Testis (tissue), 2 donors: ENCODE data around the gene EIF3K.

Experiments used
- CTCF ChIP-seq, 3 experiments: fragments of 450-650 bp in 2 of 3; fragments of 200-600 bp in 1 of 3; sonication (generic) in 1 of 3; IDR thresholded peaks; one replicate each; pipeline ENCODE4 v1.5.1; 2016 to 2019; ENCODE audit warnings: antibody characterized with exemption in 3 of 3, mild to moderate bottlenecking in 2 of 3, moderate library complexity in 1 of 3
- POLR2A ChIP-seq: fragments of 450-650 bp; IDR thresholded peaks from one replicate; pipeline ENCODE4 v1.6.1; 2017; ENCODE audit warnings: antibody characterized with exemption, mild to moderate bottlenecking, moderate library complexity

- TF ChIP-seq CTCF (IDR thresholded peaks at IDR 0.05), result no peak
- TF ChIP-seq POLR2A, result no peak
Measured at GRCh38 chr19:38592940-38593339, 26.0 kb upstream of the EIF3K start.
